Epidermal melanocyte (primary cell): ENCODE measurements around the gene RNF32.
"Not testable (repeated sequence)": the region's sequence is repeated elsewhere in the genome, so short reads cannot be mapped to it uniquely, and the experiment has no call there.

Source experiments
- DNase-seq: peaks from one replicate; pipeline ENCODE4 v3.0.0; 2011; ENCODE audit warnings: low spot score; ENCODE audit not compliant: insufficient read length

RNF32 gene

GRCh38 chr7:156614434-156615264 lies 25.9 kb upstream of the RNF32 start:
- DNase-seq = no peak

- DNase-seq = no peak
Observed at GRCh38 chr7:156616269-156617202, 24.0 kb upstream of the RNF32 start.

GRCh38 chr7:156617215-156617614 lies 23.4 kb upstream of the RNF32 start:
- DNase-seq = no peak

GRCh38 chr7:156618078-156618779 lies 22.3 kb upstream of the RNF32 start:
- DNase-seq = no peak

- DNase-seq = no peak
Observed at GRCh38 chr7:156618780-156619367, 21.7 kb upstream of the RNF32 start.

GRCh38 chr7:156619488-156620290 lies 20.9 kb upstream of the RNF32 start:
- DNase-seq = not testable (repeated sequence)

GRCh38 chr7:156620291-156620675 lies 20.3 kb upstream of the RNF32 start:
- DNase-seq = no peak

- DNase-seq = no peak
Observed at GRCh38 chr7:156621652-156622051, 18.9 kb upstream of the RNF32 start.

- DNase-seq = no peak
Observed at GRCh38 chr7:156625580-156625979, 15.0 kb upstream of the RNF32 start.

- DNase-seq = no peak
Observed at GRCh38 chr7:156626220-156626895, 14.2 kb upstream of the RNF32 start.

GRCh38 chr7:156628562-156628961 lies 12.0 kb upstream of the RNF32 start:
- no peak for DNase-seq

GRCh38 chr7:156629873-156630272 lies 10.7 kb upstream of the RNF32 start:
- no peak for DNase-seq

GRCh38 chr7:156634117-156634516 lies 6.5 kb upstream of the RNF32 start:
- DNase-seq = no peak

- no peak for DNase-seq
Observed at GRCh38 chr7:156635529-156636385, 4.8 kb upstream of the RNF32 start.

- DNase-seq = not testable (repeated sequence)
Observed at GRCh38 chr7:156637093-156637492, 3.5 kb upstream of the RNF32 start.

- no peak for DNase-seq
Observed at GRCh38 chr7:156638443-156639077, 2.0 kb upstream of the RNF32 start.

- DNase-seq = no peak
Observed at GRCh38 chr7:156639426-156640256, 933 bp upstream of the RNF32 start.
